ENCODE data around the gene SLC22A23.

GRCh38 chr6:3240595-3240994, 216.3 kb downstream of the SLC22A23 start:
- TF ChIP-seq POLR2A (IDR thresholded peaks at IDR 0.05): no peak
- no peak for TF ChIP-seq CTCF (IDR thresholded peaks at IDR 0.05)

Data from adrenal gland (tissue), 5 donors.